T-helper 9 cell (primary cell): Measurements from ENCODE around the gene MVD.

ENCODE experiments used
- DNase-seq: peaks from one replicate; pipeline ENCODE4 v3.0.0-alpha.2; 2020

The MVD gene

GRCh38 chr16:88697116-88697830, 34.4 kb upstream of the MVD start:
- no peak for DNase-seq

- no peak for DNase-seq
Measured at GRCh38 chr16:88696441-88696840, 33.5 kb upstream of the MVD start.

GRCh38 chr16:88695753-88696152, 32.9 kb upstream of the MVD start:
- DNase-seq, result no peak

- no peak for DNase-seq
Measured at GRCh38 chr16:88695218-88695617, 32.3 kb upstream of the MVD start.

GRCh38 chr16:88694221-88695087, 31.6 kb upstream of the MVD start:
- no peak for DNase-seq

GRCh38 chr16:88693420-88694177, 30.7 kb upstream of the MVD start:
- no peak for DNase-seq

GRCh38 chr16:88692861-88693260, 30.0 kb upstream of the MVD start:
- no peak for DNase-seq

- no peak for DNase-seq
Measured at GRCh38 chr16:88691924-88692560, 29.2 kb upstream of the MVD start.

- DNase-seq, result no peak
Measured at GRCh38 chr16:88691129-88691813, 28.4 kb upstream of the MVD start.

GRCh38 chr16:88690341-88691128, 27.6 kb upstream of the MVD start:
- DNase-seq, result no peak

GRCh38 chr16:88688013-88688778, 25.3 kb upstream of the MVD start:
- DNase-seq, result no peak

- no peak for DNase-seq
Measured at GRCh38 chr16:88687676-88688012, 24.8 kb upstream of the MVD start.

GRCh38 chr16:88687254-88687576, 24.3 kb upstream of the MVD start:
- DNase-seq, result no peak

- peak; percentile 84 for DNase-seq
Measured at GRCh38 chr16:88686439-88687253, 23.8 kb upstream of the MVD start, which contains the start of gene SNAI3. Gene SNAI3 (minus strand): TSS chr16:88686507. CDS start chr16:88686406, 101 bp downstream.

GRCh38 chr16:88686062-88686438, 23.2 kb upstream of the MVD start:
- DNase-seq, result peak; percentile 44

GRCh38 chr16:88685156-88686061, 22.5 kb upstream of the MVD start:
- DNase-seq, result peak; percentile 53

GRCh38 chr16:88684569-88685155, 21.8 kb upstream of the MVD start:
- DNase-seq, result no peak

- DNase-seq, result no peak
Measured at GRCh38 chr16:88681709-88682451, 19.0 kb upstream of the MVD start.
